GM23338 (cell line): ENCODE data around the gene PECR.

Source experiments
- CTCF ChIP-seq, 2 experiments: fragments of 200-600 bp in 1 of 2; sonication (generic) in 1 of 2; conservative IDR thresholded peaks; 2 replicates each; pipeline versions ENCODE4 v1.5.1 to v1.6.1; 2016 to 2017; ENCODE audit warnings: antibody characterized with exemption in 2 of 2, low read depth in 2 of 2, mild to moderate bottlenecking in 2 of 2, moderate library complexity in 1 of 2
- STAT1 ChIP-seq: IDR thresholded peaks from one replicate; pipeline ENCODE4 v1.6.1; 2016; ENCODE audit warnings: antibody characterized with exemption; ENCODE audit not compliant: unreplicated experiment

- TF ChIP-seq STAT1 = no peak
- TF ChIP-seq CTCF (conservative IDR thresholded peaks at IDR 0.05; ENCODE audit: low read depth in 2 of 2) = no peak
Observed at GRCh38 chr2:216004697-216005283, 76.8 kb downstream of the PECR start.
